Transverse colon (tissue), 4 donors: ENCODE results near the gene HAVCR2. TPM values are rescaled to one million over a fixed set of nuclear protein-coding genes. Genes with fewer than 3 reads are reported as not detected.
"Not testable (repeated sequence)": the region's sequence is repeated elsewhere in the genome, so short reads cannot be mapped to it uniquely, and the experiment has no call there.

Experiments used
- DNase-seq: peaks from one replicate; pipeline ENCODE4 v3.0.0-alpha.2; 2019
- H3K27ac ChIP-seq, 4 donors: fragments of 200-600 bp; sonication (generic); 2 replicates each; pipeline ENCODE4 v1.5.1; 2016 to 2018; ENCODE audit warnings: inconsistent platforms in 4 of 4
- H3K27me3 ChIP-seq: fragments of 200-600 bp; sonication (generic); 2 replicates; pipeline ENCODE4 v1.5.1; 2017; ENCODE audit warnings: inconsistent platforms
- H3K36me3 ChIP-seq, 4 donors: fragments of 200-600 bp; sonication (generic); 2 replicates each; pipeline ENCODE4 v1.5.1; 2017 to 2019; ENCODE audit warnings: inconsistent platforms in 4 of 4
- H3K4me1 ChIP-seq, 4 donors: fragments of 200-600 bp; sonication (generic); 2 replicates each; pipeline ENCODE4 v1.5.1; 2017 to 2020; ENCODE audit warnings: inconsistent platforms in 4 of 4
- H3K4me3 ChIP-seq, 4 donors: fragments of 200-600 bp; sonication (generic); 1 replicate in 1 of 4; 2 replicates in 3 of 4; pipeline versions ENCODE4 v1.5.1 to v1.6.1; 2017 to 2019; ENCODE audit warnings: inconsistent platforms in 4 of 4
- H3K9me3 ChIP-seq, 2 donors: fragments of 200-600 bp; sonication (generic); 2 replicates each; pipeline ENCODE4 v1.5.1; 2017 to 2019; ENCODE audit warnings: inconsistent platforms in 2 of 2
- CTCF ChIP-seq, 5 experiments: fragments of 200-600 bp in 3 of 5; fragments of 450-650 bp in 2 of 5; sonication (generic) in 3 of 5; IDR thresholded peaks; 1 replicate in 2 of 5; 2 replicates in 3 of 5; pipeline ENCODE4 v1.5.1; 2016 to 2017; ENCODE audit warnings: antibody characterized with exemption in 5 of 5, inconsistent platforms in 3 of 5, mild to moderate bottlenecking in 2 of 5, moderate library complexity in 1 of 5
- EP300 ChIP-seq: sonication (generic); formaldehyde crosslinking; IDR thresholded peaks from one replicate; pipeline ENCODE4 v1.6.1; 2017; ENCODE audit warnings: antibody characterized with exemption, low read depth
- POLR2A ChIP-seq: fragments of 450-650 bp; IDR thresholded peaks from one replicate; pipeline ENCODE4 v1.6.1; 2016; ENCODE audit warnings: antibody characterized with exemption, mild to moderate bottlenecking, moderate library complexity
- POLR2AphosphoS5 ChIP-seq, 3 donors: sonication (generic); formaldehyde crosslinking; IDR thresholded peaks; one replicate each; pipeline ENCODE4 v1.6.1; 2016; ENCODE audit warnings: antibody characterized with exemption in 3 of 3
- WGBS, 2 donors: methylation state at CpG; one replicate each; pipeline ENCODE4 v1.1.5; 2018; ENCODE audit warnings: low coverage in 1 of 2; 5-methylcytosine and 5-hydroxymethylcytosine counted together
- in situ Hi-C, 4 donors: fragments of 200-750 bp; cut with MboI; loops; one replicate each; pipeline versions ENCODE4 v1.15.0 to v1.15.1; 2017; ENCODE audit warnings: low sequenced_read_pairs in 3 of 4, low pct_ligation_motif_present in 1 of 4, low pct_unique_long_range_greater_than_20kb in 1 of 4
- intact Hi-C: fragments of 100-400 bp; cut with DNase I; formaldehyde crosslinking; loops from one replicate; pipeline ENCODE4 v1.15.1; 2023; ENCODE audit warnings: low total_unique reads
- total RNA-seq, 4 donors: library from RNA; depleted of rRNA; stranded (reverse); fragments of >200 nt; gene quantifications; one replicate each; pipeline ENCODE4 v1.1.0, GENCODE V29; 2016

Gene HAVCR2
- total RNA-seq, 4 donors from 2014 or later: 0.20 to 6.7 (median 3.2) TPM

- in situ Hi-C loops: no loop called here
- no peak for TF ChIP-seq CTCF (IDR thresholded peaks at IDR 0.05)
- TF ChIP-seq POLR2AphosphoS5 (IDR thresholded peaks at IDR 0.05): no peak
- TF ChIP-seq EP300: no peak
- no peak for TF ChIP-seq POLR2A
- no peaks in the 10 kb centered on the region for H3K9me3 ChIP-seq
- H3K27ac ChIP-seq: peak overlapping the region in 3 of 4 donors; percentile 22 to 57 (median 40)
- peaks cover 0 to 47% (median 17%) of the 10 kb centered on the region in 4 donors for H3K4me1 ChIP-seq
- H3K27me3 ChIP-seq: no peaks in the 10 kb centered on the region
- H3K36me3 ChIP-seq: no peaks in the 10 kb centered on the region
- no peak overlapping the region for H3K4me3 ChIP-seq
- WGBS, 2 donors: 49 to 59% methylated on average over 3 to 4 of the region's 4 CpGs
- intact Hi-C loops: no loop called here
- DNase-seq: no peak
These were observed 44.9 kb downstream of the HAVCR2 start for GRCh38 chr5:157063776-157064430.

- in situ Hi-C loops: no loop called here
- TF ChIP-seq POLR2AphosphoS5 (IDR thresholded peaks at IDR 0.05) (no peak), POLR2A (no peak), EP300 (no peak), CTCF (IDR thresholded peaks at IDR 0.05) (no peak)
- intact Hi-C loops: no loop called here
- Histone ChIP-seq H3K4me1 (peaks cover 0 to 36% (median 20%) of the 10 kb centered on the region in 4 donors), H3K27ac (peak overlapping the region in 3 of 4 donors; percentile 71 to 76 (median 75)), H3K4me3 (no peak overlapping the region), H3K9me3 (no peaks in the 10 kb centered on the region), H3K27me3 (no peaks in the 10 kb centered on the region), H3K36me3 (no peaks in the 10 kb centered on the region)
- DNase-seq: no peak
- WGBS, 2 donors: 90 to 97% methylated on average over 3 of the region's 3 CpGs
These were observed 49.0 kb downstream of the HAVCR2 start for GRCh38 chr5:157059891-157060290.

GRCh38 chr5:157059093-157059539 lies 49.7 kb downstream of the HAVCR2 start, which contains the start of gene HAVCR1:
Gene HAVCR1 (minus strand): TSS chr5:157059116. CDS start chr5:157057943, 1,173 bp downstream.
- H3K27me3 ChIP-seq: no peaks in the 10 kb centered on the region
- H3K36me3 ChIP-seq: no peaks in the 10 kb centered on the region
- no peak for TF ChIP-seq CTCF (IDR thresholded peaks at IDR 0.05)
- no peak for TF ChIP-seq POLR2A
- TF ChIP-seq EP300: no peak
- TF ChIP-seq POLR2AphosphoS5 (IDR thresholded peaks at IDR 0.05): no peak
- no peak for DNase-seq
- no peaks in the 10 kb centered on the region for H3K9me3 ChIP-seq
- 43 to 63% methylated on average over 2 to 9 of the region's 9 CpGs for WGBS, 2 donors
- peak within 1 kb of the TSS; percentile 42 to 76 (median 73) for H3K27ac ChIP-seq
- H3K4me1 ChIP-seq: peaks cover 0 to 32% (median 17%) of the 10 kb centered on the region in 4 donors
- H3K4me3 ChIP-seq: no peak within 1 kb of the TSS
- in situ Hi-C loops (no loop called here), intact Hi-C loops (no loop called here)

- no peaks in the 10 kb centered on the region for H3K27me3 ChIP-seq
- intact Hi-C loops (no loop called here), in situ Hi-C loops (no loop called here)
- no peak for DNase-seq
- no peaks in the 10 kb centered on the region for H3K36me3 ChIP-seq
- peaks cover 0 to 27% (median 14%) of the 10 kb centered on the region in 4 donors for H3K4me1 ChIP-seq
- no peak overlapping the region for H3K4me3 ChIP-seq
- WGBS, 2 donors: 87 to 89% methylated on average over 9 to 11 of the region's 11 CpGs
- H3K27ac ChIP-seq: peak overlapping the region; percentile 42 to 76 (median 73)
- no peak for TF ChIP-seq CTCF (IDR thresholded peaks at IDR 0.05)
- TF ChIP-seq EP300: no peak
- no peak for TF ChIP-seq POLR2AphosphoS5 (IDR thresholded peaks at IDR 0.05)
- no peak for TF ChIP-seq POLR2A
- H3K9me3 ChIP-seq: no peaks in the 10 kb centered on the region
These were observed 51.1 kb downstream of the HAVCR2 start for GRCh38 chr5:157057459-157058370.

- H3K4me3 ChIP-seq, DNase-seq, H3K27me3 ChIP-seq, H3K9me3 ChIP-seq, H3K36me3 ChIP-seq, in situ Hi-C loops, intact Hi-C loops, H3K27ac ChIP-seq: not testable (repeated sequence)
- WGBS, 2 donors: 77 to 83% methylated on average over 2 to 6 of the region's 6 CpGs
- peaks cover 0 to 36% (median 16%) of the 10 kb centered on the region in 4 donors for H3K4me1 ChIP-seq
These were observed 52.0 kb downstream of the HAVCR2 start for GRCh38 chr5:157056848-157057247.
